Parathyroid adenoma (tissue), 2 donors: ENCODE data around the gene NGF.

Source experiments
- H2AFZ ChIP-seq: fragments of 300-600 bp; sonication (generic); one replicate; pipeline ENCODE4 v1.7.0; 2017; ENCODE audit warnings: antibody characterized with exemption, mild to moderate bottlenecking
- H3K27ac ChIP-seq: fragments of 300-600 bp; sonication (generic); one replicate; pipeline ENCODE4 v1.7.0; 2017
- H3K27me3 ChIP-seq: fragments of 300-600 bp; sonication (generic); one replicate; pipeline ENCODE4 v1.7.0; 2017; ENCODE audit warnings: low read length; ENCODE audit not compliant: control insufficient read depth, insufficient read depth
- H3K36me3 ChIP-seq: fragments of 300-600 bp; sonication (generic); one replicate; pipeline ENCODE4 v1.7.0; 2017; ENCODE audit warnings: low read length; ENCODE audit not compliant: control insufficient read depth, insufficient read depth
- H3K4me1 ChIP-seq: fragments of 300-600 bp; sonication (generic); one replicate; pipeline ENCODE4 v1.7.0; 2017; ENCODE audit warnings: control low read depth
- H3K4me2 ChIP-seq: fragments of 300-600 bp; sonication (generic); one replicate; pipeline ENCODE4 v1.7.0; 2017; ENCODE audit warnings: low read length
- H3K4me3 ChIP-seq: fragments of 300-600 bp; sonication (generic); one replicate; pipeline ENCODE4 v1.7.0; 2017; ENCODE audit warnings: low read depth, low read length
- H3K79me2 ChIP-seq: fragments of 300-600 bp; sonication (generic); one replicate; pipeline ENCODE4 v1.7.0; 2017; ENCODE audit warnings: control low read depth
- H3K9ac ChIP-seq: fragments of 300-600 bp; sonication (generic); one replicate; pipeline ENCODE4 v1.7.0; 2017; ENCODE audit warnings: mild to moderate bottlenecking
- H3K9me3 ChIP-seq: fragments of 300-600 bp; sonication (generic); one replicate; pipeline ENCODE4 v1.7.0; 2017; ENCODE audit warnings: low read length; ENCODE audit not compliant: control insufficient read depth
- TF ChIP-seq, protein P1 (sequence below): fragments of 300-600 bp; sonication (generic); IDR thresholded peaks from one replicate; pipeline ENCODE4 v1.7.0; 2017; ENCODE audit warnings: antibody characterized with exemption, mild to moderate bottlenecking
- donor health status: primary hyperparathyroidism.

Gene NGF

DNA sequence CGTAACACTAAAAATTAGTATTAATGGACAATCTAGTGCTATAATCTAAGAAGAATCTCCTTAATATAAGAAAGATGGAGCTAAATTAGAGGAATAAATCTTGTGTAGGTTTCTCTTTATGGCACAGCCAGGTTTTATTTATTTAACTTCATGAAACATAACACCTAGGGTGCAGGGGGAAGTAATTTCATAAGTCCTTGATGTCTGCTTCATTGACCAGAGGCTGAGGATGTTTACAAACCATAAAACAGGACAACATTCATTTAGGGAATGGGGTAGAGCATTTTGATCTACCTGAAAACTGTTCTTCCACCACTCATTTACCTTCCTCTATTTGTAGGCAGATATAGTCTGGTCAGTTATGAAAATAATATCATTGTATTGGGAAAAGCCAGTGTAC is 95.5 kb downstream of the NGF start:
- H3K27ac ChIP-seq: no peak overlapping the region
- no peak overlapping the region for H3K4me2 ChIP-seq
- H3K9ac ChIP-seq: no peak overlapping the region
- H3K27me3 ChIP-seq: no peaks in the 10 kb centered on the region
- no peak overlapping the region for H3K4me3 ChIP-seq
- H3K79me2 ChIP-seq: no peaks in the 10 kb centered on the region
- no peaks in the 10 kb centered on the region for H3K4me1 ChIP-seq
- TF ChIP-seq, protein P1, sequence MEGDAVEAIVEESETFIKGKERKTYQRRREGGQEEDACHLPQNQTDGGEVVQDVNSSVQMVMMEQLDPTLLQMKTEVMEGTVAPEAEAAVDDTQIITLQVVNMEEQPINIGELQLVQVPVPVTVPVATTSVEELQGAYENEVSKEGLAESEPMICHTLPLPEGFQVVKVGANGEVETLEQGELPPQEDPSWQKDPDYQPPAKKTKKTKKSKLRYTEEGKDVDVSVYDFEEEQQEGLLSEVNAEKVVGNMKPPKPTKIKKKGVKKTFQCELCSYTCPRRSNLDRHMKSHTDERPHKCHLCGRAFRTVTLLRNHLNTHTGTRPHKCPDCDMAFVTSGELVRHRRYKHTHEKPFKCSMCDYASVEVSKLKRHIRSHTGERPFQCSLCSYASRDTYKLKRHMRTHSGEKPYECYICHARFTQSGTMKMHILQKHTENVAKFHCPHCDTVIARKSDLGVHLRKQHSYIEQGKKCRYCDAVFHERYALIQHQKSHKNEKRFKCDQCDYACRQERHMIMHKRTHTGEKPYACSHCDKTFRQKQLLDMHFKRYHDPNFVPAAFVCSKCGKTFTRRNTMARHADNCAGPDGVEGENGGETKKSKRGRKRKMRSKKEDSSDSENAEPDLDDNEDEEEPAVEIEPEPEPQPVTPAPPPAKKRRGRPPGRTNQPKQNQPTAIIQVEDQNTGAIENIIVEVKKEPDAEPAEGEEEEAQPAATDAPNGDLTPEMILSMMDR: no peak
- peaks cover 3% of the 10 kb centered on the region for H3K36me3 ChIP-seq
- H2AFZ ChIP-seq: no peak overlapping the region
- no peaks in the 10 kb centered on the region for H3K9me3 ChIP-seq

DNA sequence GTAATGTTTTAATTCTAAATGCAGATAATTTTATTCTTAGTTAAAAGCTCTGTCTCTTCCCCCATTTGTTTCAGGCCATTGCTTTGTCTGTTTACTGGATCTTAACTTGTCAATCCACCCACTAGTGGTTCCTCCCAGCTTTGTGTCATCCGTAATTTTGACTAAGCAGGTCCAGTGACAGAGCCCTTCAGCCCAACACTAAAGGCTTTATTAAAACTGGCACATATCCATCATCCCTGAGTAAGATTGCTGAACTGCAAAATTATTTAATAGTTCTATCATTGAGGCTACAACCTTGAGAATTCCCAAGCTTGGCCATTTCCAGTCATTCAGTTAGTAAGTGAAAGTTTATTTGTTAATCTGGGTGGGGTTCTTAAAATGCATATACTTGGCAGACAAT is 96.7 kb downstream of the NGF start:
- H3K9ac ChIP-seq: no peak overlapping the region
- H3K4me3 ChIP-seq: no peak overlapping the region
- H3K4me2 ChIP-seq: no peak overlapping the region
- H2AFZ ChIP-seq: no peak overlapping the region
- no peaks in the 10 kb centered on the region for H3K4me1 ChIP-seq
- no peaks in the 10 kb centered on the region for H3K27me3 ChIP-seq
- H3K36me3 ChIP-seq: peaks cover 3% of the 10 kb centered on the region
- no peaks in the 10 kb centered on the region for H3K79me2 ChIP-seq
- H3K9me3 ChIP-seq: no peaks in the 10 kb centered on the region
- H3K27ac ChIP-seq: no peak overlapping the region
- TF ChIP-seq, protein P1: no peak

DNA sequence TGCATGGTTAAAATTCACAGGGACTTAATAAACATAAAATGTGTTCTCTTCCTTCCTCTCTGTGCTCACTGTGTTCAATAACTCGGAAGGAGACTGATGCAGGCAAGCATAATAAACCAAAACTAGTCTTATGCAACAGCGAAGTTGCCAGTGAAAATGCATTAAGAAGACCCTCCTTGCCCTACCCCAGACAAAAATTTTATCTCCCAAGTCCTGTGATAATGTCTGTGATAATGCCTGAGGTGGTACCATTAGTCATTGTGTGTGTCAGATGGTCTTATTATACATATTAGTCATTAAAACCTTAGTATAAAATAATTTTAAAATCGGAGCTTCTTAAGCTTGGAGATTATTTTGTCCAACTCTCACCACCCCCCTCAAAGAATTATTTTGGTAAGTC is 97.8 kb downstream of the NGF start:
- TF ChIP-seq, protein P1: no peak
- no peak overlapping the region for H3K27ac ChIP-seq
- no peak overlapping the region for H2AFZ ChIP-seq
- no peak overlapping the region for H3K4me3 ChIP-seq
- no peaks in the 10 kb centered on the region for H3K9me3 ChIP-seq
- H3K4me2 ChIP-seq: no peak overlapping the region
- H3K79me2 ChIP-seq: no peaks in the 10 kb centered on the region
- H3K9ac ChIP-seq: no peak overlapping the region
- H3K36me3 ChIP-seq: no peaks in the 10 kb centered on the region
- H3K4me1 ChIP-seq: no peaks in the 10 kb centered on the region
- no peaks in the 10 kb centered on the region for H3K27me3 ChIP-seq

DNA sequence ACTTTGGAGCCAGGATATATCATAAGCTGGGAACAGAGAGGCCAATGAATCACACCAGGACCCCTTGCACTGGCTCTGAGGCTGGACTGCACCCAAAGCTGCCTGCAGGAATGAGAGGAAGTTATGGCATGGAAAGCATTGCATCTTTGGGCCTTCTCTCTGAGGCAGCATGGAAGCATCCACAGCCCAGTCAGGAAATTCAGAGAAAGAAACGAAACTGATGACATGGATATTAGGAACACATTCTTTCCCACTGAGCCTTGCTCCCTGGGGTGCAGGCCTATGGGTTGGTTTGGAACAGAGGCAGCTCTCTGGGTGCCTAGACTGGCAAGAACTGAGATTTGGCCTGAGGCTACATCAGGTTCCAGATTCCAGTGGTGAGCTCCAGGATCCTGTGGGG is 98.6 kb downstream of the NGF start:
- TF ChIP-seq, protein P1: no peak
- no peak overlapping the region for H3K9ac ChIP-seq
- H3K36me3 ChIP-seq: no peaks in the 10 kb centered on the region
- no peak overlapping the region for H3K4me3 ChIP-seq
- no peaks in the 10 kb centered on the region for H3K27me3 ChIP-seq
- no peak overlapping the region for H2AFZ ChIP-seq
- H3K4me2 ChIP-seq: no peak overlapping the region
- H3K79me2 ChIP-seq: no peaks in the 10 kb centered on the region
- no peak overlapping the region for H3K27ac ChIP-seq
- H3K9me3 ChIP-seq: no peaks in the 10 kb centered on the region
- H3K4me1 ChIP-seq: no peaks in the 10 kb centered on the region

GRCh38 chr1:115239148-115239422 is 99.0 kb downstream of the NGF start:
- H3K4me1 ChIP-seq: no peaks in the 10 kb centered on the region
- H3K27me3 ChIP-seq: no peaks in the 10 kb centered on the region
- H3K9ac ChIP-seq: no peak overlapping the region
- no peak overlapping the region for H3K27ac ChIP-seq
- no peak overlapping the region for H3K4me2 ChIP-seq
- H3K4me3 ChIP-seq: no peak overlapping the region
- TF ChIP-seq, protein P1: no peak
- H3K79me2 ChIP-seq: no peaks in the 10 kb centered on the region
- H2AFZ ChIP-seq: no peak overlapping the region
- no peaks in the 10 kb centered on the region for H3K9me3 ChIP-seq
- H3K36me3 ChIP-seq: no peaks in the 10 kb centered on the region
